NCI-H748 (cell line): ENCODE data around the gene EFTUD2.

ENCODE experiments used
- DNase-seq: peaks from one replicate; lab custom pipeline; 2025; ENCODE audit not compliant: unreplicated experiment; lab: John Stamatoyannopoulos, UW

Gene EFTUD2

DNA sequence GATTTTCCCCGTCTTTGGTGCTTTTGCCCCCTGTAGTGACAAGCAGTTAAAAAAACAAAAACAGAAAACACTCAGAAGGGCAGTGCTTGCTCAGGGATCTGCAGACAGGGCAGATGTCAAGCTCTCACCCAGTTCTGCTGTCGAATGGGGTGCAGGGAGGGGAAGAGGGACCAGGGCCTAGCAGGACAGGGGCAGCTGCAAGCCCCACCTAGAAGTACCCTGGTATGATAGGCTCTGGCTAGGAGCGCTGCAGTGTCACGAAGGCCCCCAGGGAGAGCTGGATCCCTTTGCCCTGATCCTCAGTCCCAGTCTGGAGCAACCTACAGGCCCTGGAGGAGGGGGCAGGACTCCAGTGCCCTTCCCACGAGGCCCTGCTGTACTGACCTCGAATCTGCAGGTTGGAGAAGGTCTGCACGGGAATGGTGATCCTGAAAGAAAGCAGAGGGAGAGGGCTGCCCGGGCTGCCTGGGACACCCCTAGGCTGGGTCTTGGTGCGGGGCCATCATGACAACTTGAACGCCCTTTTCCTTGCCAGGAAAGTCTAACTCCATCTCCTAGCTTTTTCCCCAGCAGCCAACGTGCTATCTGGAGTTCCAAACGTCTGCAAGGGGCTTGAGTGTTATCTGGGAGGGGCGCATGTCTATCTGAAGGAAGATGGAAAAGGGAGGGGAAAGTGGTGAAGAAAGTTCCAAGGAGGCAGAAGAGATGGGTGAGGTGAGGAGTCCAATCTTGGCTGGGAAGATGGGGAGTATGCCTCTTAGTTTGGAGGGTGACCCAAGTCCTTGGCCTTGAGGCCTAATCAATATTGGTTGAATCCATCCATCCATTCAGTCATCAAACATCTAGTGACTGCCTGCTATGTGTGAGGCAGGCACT, 11.2 kb upstream of the EFTUD2 start:
- no peak for DNase-seq

DNA sequence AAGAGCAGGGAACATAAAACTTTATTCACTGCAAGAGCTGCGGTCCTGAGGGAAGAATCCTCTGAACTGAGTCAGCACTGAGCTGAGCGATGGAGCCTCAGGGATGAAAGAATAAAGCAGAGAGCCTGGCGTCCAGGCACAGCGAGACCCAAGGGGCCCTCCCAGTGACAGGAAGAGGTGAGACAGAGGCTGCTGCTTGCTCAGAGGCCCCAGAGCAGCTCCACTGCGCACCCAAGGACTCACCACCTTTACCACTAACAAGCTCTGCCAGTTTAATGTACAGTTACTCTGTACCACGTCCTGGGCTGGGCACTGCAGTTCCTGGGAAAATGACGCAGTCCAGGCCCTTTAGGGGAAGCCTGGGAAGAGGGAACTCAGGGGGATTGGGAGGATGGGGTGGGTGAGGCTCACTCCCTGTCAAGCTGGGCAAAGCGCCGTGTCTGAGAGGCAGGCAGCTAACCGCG, 10.5 kb upstream of the EFTUD2 start:
- DNase-seq: no peak

DNA sequence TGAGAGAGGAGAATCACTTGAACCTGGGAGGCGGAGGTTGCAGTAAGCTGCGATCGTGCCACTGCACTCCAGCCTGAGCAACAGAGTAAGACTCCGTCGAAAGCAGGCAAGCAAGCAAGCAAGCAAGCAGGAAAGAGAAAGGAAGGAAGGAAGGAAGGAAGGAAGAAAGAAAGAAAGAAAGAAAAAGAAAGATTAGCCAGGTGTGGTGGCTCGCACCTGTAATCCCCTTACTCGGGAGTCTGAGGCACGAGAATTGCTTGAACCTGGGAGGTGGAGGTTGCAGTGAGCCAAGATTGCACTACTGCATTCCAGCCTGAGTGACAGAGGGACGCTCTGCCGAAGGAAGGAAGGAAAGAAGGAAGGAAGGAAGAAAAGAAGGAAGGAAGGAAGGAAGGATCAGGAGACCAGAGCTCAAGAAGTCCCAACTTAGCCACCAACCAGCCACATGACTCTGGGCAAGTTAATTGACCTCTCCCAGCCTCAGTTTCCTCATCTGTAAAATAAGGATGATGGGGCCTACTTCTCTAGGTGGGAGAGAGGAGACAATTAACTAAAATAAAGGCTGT, 9.6 kb upstream of the EFTUD2 start:
- no peak for DNase-seq

DNA sequence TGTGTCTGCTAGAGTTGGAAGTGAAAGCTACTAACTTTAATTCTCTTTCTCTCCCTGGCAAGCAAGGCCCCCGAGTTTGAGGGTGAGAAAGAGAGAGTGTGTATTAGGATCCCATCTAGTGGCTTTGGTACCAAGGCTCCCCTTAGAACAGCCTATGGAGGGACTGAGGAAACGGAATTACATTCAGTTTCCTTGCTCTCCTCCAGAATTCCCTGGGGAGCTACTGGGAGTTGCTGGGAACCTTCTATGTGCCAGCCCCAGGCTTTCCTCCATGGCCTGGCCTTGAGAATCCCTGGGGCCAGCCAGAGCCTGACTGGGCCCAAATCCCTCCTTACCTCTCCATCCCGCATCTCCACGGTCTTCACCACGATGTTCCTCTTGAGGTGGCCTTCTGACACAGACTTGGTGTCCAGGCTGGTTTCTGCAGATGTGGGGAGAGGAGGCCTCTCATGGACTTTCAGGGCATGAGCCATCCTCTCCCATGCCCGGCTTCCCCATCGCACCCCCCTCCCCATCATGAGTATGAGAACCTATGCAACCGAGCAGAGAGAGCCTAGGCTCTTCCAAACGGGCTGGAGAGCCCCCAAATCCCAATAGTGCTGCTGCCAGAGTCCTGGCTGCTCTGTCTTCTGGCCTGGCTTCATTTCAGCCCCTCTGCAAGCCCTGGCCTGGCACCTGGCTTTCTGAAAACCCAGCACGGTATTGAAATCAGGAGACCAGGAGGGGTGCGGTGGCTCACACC, 8.7 kb upstream of the EFTUD2 start:
- DNase-seq: no peak

DNA sequence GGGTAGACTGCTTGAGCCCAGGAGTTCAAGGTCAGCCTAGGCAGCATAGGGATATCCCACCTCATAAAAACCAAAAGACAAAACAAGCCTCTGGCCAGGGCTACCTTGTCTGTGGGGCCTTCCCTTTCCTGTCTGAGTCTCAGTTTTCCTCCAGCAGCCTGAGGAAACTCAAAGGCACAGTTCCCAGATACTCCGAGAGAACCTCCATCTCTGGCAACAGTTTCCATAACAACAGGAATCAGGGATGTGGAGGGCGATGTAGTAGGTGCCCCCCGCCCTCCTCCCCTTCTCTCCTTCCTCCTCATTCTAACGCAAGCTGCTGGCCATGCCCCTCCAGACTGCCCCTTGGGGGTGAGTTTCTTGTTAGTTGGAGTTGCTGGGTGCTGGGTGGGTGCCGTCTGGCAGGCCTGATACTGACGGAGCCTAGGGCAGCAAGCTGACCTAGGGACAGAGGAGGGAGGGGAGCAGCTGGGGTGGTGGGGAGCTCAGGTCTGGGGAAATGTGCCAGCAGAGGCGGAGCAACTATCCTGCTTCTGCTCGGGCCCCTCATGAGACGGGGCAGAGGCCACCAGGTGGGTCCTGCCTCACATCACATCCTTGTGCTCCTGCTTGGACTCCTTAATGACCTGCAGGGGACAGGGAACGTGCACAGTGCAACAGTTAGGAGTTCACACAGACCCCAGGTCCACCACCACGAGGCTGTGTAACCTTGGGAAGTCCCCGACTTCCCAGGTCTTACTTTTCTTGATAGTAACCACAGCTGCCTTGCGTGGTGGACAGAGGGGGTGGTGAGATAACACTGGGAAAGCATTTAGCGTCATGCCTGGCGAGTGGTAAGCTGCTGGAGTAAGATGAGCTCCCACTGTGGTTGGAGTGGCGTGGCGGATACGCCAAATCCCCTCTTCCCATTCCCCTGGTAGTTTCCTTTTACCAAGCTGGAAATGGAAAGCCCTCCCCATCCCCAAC, 7.8 kb upstream of the EFTUD2 start:
- no peak for DNase-seq

DNA sequence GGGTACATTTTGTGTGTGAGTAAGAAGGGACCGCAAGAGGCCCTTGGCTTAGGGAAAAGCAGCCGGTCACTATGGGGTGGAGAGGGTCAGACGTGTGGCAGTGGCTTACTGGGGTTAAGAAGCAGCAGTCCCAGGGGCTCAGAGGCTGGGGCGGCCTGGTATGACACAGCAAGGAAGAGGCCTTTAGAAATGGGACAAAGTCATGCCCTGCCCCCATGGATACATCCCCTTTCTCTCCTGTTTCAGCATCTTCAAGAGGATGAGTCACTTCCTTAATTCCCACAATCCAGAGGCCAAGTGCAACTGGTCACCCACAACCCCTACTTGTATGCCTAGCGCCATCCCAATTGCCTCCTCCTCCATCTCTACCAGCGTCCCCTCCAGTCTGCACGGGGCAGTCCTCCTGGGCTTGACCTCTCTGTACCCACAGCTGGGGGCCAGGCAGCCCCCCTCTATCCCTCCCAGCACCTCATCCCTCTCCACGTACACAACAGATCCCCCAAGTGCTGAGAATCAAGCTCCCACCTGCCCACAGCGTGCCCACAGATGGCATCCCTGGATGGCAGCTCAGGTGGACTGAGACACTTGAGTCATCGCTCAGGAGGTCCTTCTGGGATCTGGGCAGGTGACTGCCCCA, 6.9 kb upstream of the EFTUD2 start:
- DNase-seq: no peak

DNA sequence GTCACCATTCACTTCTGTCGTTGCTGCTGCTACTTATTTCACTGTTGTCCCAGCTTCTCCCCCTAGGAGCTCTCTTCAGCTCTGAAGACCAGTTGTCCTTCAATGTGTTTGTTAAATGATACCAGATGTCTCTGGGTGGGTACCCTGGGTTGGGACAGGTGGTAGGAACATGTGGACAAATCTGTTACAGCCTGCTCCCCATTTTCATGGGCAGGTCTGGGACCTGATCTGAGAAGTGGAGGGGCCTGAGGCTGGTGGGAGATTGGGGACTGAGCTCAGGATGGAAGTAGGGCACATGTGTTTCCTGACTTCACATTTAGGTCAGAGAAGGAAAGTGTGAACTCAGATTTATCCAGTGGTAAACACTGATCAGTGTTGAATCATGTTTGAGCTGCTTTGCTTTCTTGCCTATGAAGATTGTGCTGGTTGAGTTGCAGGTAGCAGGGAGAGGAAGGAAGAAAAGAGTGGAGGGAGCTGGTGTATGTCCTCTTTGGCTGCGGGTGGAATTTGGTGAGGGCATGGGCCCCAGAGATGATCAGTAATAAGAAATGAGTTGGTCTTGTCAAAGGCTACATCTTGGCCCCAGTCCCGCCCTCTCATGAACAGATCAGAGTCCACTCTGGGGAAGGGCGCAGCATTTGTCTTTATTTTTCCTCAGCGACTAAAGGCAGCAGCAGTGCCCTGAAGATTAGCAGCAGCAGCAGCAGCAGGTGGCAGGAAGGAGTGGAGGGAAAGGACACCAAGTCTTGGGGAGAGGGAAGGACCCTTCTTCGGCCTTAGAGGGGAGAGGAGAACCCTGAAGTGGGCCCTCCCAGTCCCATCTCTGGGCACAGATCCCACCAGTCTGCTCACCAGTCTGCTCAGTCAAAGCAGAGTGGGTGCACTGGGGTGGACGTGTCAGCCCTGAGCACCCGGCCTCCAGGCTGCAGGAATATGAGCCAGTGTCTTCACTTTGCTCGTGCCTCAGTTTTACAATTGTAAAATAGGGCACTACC, 6.1 kb upstream of the EFTUD2 start:
- DNase-seq: no peak

DNA sequence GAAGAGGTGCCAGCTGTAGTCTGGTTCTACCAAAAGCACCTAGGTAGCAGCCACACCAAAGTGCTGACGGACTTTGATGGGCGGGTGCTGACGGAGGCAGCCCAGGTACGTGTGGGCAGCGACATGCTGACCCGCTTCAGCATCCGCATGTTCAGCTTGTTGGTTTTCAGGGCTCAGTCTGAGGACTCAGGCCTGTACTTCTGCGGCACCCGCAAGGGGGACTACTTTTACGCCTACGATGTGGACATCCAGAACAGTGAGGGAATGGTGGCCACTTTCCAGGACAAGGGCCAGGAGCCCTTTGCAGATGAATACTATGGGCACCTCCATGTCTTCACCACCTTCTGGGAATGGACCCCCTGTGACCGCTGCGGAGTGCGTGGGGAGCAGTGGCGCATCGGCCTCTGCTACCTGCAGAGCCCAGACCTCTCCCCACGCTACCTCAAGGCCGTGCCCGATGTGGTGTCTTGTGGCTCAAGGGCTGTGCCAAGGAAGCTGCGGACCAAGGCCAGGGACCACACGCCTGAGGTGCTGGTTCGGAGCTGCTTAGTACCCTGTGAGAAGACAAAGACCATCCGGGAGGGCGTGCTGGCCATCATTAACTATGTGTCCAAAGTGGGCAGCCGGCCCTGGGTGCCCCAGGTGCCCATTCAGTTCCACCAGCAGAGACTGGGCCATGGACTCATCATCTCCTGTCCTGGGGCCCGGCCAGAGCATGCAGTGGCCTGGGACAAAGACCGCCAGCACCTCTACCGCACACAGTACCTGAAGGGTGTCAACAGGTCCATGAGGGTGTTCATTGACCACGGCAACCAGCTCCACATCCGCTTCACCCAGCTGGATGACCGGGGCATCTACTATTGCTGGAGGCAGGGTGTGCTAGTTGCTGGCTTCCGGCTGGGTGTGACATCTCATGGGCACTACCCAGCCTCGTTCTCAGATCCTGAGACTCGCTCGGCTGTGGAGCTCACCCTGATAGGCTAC, 5.0 kb upstream of the EFTUD2 start:
- no peak for DNase-seq

DNA sequence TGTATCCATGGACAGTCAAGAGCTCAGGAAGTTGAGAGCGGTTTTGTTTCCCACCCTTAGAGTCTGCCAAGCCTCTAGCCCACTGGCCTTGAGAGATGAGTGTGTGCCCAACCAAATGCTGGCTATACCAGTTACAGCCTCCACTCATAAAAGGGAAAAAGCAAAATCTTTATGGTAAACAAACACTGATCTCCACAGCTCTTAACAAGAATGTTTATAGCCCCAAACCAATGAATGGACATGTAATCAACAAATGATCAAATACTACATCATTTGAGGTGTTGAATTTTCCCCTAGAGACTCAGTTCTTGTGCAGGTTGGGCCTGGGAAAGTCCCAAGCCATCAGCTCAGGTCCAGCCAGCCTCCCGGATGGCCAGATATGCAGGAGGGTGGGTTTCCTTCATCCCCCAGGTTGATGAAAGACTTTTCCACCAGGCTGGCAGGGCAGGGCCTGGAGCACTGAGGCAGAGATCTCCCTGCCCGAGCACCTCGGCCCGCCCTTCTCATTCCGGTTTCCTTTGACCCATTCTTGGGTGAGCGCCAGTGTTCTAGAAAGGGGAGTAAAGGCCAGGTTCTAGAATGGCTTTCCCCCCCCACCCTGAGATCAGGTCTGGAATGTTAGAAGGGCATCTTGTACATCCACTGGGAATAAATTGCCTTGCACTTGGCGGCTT, 3.9 kb upstream of the EFTUD2 start:
- no peak for DNase-seq

DNA sequence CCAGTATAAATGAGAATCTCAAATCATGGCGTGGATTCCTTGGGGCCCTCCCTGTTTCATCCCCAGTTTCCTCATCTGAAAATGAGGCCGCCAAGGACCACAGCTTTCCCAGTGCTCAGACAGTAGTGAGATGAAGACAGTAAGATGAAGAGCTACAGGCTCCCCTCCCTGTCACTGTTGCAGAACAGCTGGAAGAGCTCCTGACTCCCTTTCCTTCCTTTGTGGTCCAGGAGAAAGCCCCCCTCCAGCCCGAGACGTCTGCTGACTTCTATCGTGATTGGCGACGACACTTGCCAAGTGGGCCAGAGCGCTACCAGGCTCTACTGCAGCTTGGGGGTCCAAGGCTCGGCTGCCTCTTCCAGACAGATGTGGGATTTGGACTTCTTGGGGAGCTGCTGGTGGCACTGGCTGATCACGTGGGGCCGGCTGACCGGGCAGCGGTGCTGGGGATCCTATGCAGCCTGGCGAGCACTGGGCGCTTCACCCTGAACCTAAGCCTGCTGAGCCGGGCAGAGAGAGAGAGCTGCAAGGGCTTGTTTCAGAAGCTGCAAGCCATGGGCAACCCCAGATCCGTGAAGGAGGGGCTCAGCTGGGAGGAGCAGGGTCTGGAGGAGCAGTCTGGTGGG, 3.0 kb upstream of the EFTUD2 start:
- no peak for DNase-seq

DNA sequence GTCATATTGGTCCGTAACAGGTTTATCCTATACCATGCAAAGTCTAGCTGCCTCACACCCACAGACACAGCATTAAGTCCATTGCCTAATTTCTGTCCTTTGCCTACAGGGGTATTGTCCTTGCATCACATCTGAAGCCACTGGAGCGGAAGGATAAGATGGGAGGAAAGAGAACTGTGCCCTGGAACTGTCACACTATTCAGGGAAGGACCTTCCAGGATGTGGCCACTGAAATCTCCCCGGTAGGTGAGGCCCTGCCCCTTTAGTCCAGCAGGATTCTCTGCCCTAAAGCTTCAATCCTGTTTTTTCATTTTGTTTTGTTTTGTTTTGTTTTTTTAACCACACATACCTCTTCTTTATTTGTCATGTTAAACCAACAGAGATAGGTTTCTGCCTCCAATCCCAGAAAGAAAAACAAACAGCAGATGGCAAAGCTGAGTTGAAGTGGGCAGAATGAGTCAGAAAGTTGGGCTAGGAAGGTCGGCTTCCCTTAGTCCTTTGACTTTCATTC, 2.2 kb upstream of the EFTUD2 start:
- DNase-seq: no peak

DNA sequence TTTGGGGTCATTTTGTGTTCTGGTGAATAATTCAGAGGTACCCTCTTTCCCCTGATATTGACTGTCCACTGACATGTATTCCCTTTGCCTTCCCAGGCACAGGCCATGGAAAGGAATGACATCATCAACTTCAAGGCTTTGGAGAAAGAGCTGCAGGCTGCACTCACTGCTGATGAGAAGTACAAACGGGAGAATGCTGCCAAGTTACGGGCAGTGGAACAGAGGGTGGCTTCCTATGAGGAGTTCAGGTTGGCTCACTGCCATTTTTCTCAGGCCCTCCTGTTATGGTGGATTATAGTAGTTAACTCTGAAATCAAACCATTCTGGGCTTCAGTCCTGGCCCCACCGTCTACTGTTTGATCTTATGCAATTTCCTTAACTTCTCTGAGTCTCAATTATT, 1.6 kb upstream of the EFTUD2 start:
- DNase-seq: no peak

DNA sequence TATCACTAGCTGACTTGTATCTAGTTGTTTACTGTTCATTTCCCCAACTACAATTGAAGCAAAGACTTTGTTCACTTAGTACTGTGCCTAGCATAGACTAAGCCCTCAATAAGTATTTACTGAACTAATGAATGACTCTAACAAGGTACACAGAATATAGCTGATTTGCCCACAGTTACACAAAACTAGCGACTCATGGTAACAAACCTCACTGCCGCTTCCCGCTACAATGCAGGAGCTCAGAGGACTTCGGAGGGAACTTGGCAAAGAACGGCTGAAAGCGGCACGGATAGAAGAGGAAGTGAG, 524 bp downstream of the EFTUD2 start:
- DNase-seq: no peak

DNA sequence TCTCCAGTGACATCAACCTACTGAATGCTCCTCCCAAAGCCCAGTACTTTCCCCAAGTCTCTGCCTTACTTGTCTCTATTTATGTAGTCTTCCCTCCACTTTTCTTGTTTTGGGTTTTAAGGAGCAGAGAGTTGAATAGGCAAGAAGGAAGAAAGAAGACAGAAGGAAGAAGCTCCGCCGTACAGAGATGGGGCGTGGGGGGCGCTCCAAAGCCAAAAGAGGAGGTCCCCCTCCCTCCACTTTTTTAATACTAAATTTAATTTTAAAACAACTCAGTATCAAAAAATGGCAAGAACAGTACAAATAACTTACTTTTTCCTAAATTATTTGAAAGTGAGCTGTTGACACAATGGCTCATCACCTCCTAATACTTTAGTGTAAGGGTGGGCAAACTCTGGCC, 4.6 kb downstream of the EFTUD2 start:
- DNase-seq: no peak

DNA sequence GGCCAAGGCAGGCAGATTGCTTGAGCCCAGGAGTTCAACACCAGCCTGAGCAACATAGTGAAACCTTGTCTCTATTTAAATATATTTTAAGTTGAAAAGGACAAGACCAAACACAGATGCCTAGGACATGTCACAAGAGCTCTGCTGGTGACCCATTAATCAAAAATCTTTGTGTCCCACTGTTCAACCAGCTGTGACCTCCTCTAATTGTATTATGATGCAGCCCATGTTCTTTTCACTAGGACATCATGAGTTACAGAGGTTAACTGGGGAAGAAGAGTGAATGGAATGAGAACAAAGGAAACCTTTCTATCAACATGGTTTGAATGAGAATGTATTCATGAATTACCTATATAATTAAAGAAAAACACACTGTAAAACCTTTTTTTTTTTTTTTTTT, 7.0 kb downstream of the EFTUD2 start:
- no peak for DNase-seq

DNA sequence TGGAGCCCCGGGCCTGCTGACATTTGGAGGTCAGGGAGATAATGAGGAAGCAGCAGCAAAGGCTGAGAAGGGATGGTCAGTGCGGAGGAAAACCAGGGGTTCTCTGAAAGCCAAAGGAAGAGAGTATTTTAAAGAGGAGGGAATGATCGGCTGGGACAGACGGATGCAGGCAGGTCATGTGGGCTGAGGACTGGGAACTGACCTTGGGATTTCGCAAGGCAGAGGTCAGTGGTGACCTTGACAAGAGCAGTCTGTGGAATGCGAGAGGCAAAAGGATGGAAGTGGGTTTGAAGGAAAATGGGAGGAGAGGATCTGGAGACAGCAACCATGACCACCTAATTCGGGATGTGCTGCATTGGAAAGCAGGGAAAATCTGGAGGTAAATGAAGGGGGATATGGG, 10.2 kb downstream of the EFTUD2 start:
- DNase-seq: no peak
